ENCODE measurements around the gene HRAS. TPM values are rescaled to one million over a fixed set of nuclear protein-coding genes. Genes with fewer than 3 reads are reported as not detected.
A peak's percentile ranks its signal among the peaks of the same experiment; 100 is the strongest.

The HRAS gene
- total and polyA plus RNA-seq, 2 of the 8 experiments (the other 6 are each of a cell fraction or from before 2014, with no cell fraction given): 44.3 to 54.7 TPM

DNA sequence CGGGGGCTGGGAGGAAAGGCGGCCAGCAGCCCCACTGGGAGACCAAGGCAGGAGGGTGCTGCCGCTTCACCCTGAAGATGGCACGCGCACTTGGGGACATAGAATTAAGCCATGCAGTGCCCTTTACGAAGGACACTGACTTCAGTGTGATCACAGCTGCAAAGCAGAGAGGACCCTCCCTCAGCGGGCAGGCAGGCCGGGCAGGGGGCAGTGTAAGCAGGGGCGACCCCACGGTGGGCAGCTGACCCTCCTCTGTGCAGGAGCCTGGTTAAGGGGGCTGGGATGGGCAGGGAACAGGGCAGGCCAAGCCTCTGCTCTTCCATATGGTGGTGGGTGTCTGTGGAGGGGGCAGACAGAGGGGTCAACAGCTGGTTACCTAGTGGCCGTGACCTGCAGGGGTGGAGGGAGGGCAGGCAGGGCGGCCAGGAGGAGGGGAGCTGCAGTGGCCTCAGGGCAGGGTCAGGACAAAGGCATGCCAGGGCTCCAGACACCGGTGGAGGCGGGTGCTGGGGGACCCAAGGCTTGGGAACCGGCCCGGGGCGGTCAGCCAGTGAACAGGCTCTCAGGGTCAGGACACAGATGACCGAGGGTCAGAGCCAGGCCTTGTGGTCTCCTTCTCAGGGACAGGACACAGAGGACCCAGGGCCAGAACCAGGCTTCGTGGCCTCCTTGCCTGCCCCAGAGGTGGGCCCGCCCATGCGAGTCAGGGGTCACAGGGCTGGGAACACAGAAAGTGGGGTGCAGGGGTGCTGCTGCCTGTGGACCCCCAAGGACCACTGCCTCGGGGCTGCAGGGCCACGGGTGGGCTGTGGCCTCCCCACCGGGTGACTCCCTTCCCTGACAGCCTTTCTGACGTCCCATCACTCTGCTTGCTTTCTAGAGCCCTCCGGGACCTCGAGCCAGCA, 18.0 kb upstream of the HRAS start:
- Histone ChIP-seq H3K4me3 (ENCODE audit: extremely low read depth in 1 of 4, insufficient read depth in 2 of 4, low read depth in 3 of 4, low read length in 4 of 4) (no peak overlapping the region), H3K4ac (replicated peaks; ENCODE audit: insufficient read length, low read depth, low read length) (no peak overlapping the region), H3K9me3 (ENCODE audit: insufficient read depth in 2 of 2, low read depth in 1 of 2, low read length in 1 of 2) (no peaks in the 10 kb centered on the region), H3K36me3 (ENCODE audit: control insufficient read depth in 2 of 4, insufficient read depth in 4 of 4, low read length in 3 of 4) (no peaks in the 10 kb centered on the region), H3K4me2 (ENCODE audit: insufficient read depth in 1 of 2, low read depth in 2 of 2, low read length in 2 of 2) (no peak overlapping the region), H3K27ac (ENCODE audit: low read depth, low read length) (no peak overlapping the region), H2BK20ac (ENCODE audit: low read length) (no peak overlapping the region), H2BK12ac (ENCODE audit: low read depth, low read length) (peak overlapping the region; percentile 17; the same call in 1 of the 2 replicates), H3K27me3 (replicated peaks in 1 of 4; ENCODE audit: control insufficient read depth in 3 of 4, extremely low read depth in 1 of 4, insufficient read depth in 3 of 4, low read length in 3 of 4) (peaks cover 13 to 29% (median 25%) of the 10 kb centered on the region in 4 experiments), H3K23ac (ENCODE audit: insufficient read length) (no peak overlapping the region), H3K79me2 (ENCODE audit: control insufficient read depth in 1 of 2, insufficient read depth in 2 of 2, low read length in 2 of 2) (no peaks in the 10 kb centered on the region), H3K9ac (replicated peaks in 1 of 4; ENCODE audit: extremely low read depth in 1 of 4, low read depth in 3 of 4, low read length in 3 of 4) (no peak overlapping the region), H3K14ac (ENCODE audit: insufficient read length) (no peak overlapping the region), H4K5ac (ENCODE audit: insufficient read length, low read depth, low read length) (no peak overlapping the region), H2BK120ac (replicated peaks; ENCODE audit: low read depth, low read length) (no peak overlapping the region), H3K18ac (ENCODE audit: extremely low read depth, low read length) (no peak overlapping the region), H3K79me1 (ENCODE audit: low read depth, low read length) (no peaks in the 10 kb centered on the region), H3K23me2 (ENCODE audit: low read depth, low read length) (peaks cover 8% of the 10 kb centered on the region; the same call in 1 of the 2 replicates), H2AFZ (ENCODE audit: low read length) (no peak overlapping the region), H4K8ac (ENCODE audit: extremely low read depth, insufficient read depth, low read length) (peak overlapping the region; percentile 57; the same call in 1 of the 2 replicates), H2BK5ac (ENCODE audit: low read depth, low read length) (no peak overlapping the region), H2AK5ac (ENCODE audit: low read depth, low read length) (no peak overlapping the region), H3K4me1 (replicated peaks in 1 of 4; ENCODE audit: control insufficient read depth in 3 of 4, insufficient read depth in 4 of 4, low read length in 3 of 4) (peaks cover 0 to 21% (median 5%) of the 10 kb centered on the region in 4 experiments; a peak in 4 of 7 replicates), H4K91ac (replicated peaks; ENCODE audit: insufficient read length, low read length) (no peak overlapping the region), H2BK15ac (ENCODE audit: low read length) (0 out of 2 replicates have a peak overlapping the region, but pooled peaks have one; percentile 61), H4K20me1 (replicated peaks in 1 of 2; ENCODE audit: control insufficient read depth in 1 of 2, insufficient read depth in 2 of 2, low read length in 2 of 2) (no peaks in the 10 kb centered on the region), H3K56ac (replicated peaks; ENCODE audit: insufficient read length, low read depth, low read length) (no peak overlapping the region)
- 84% methylated on average over 21 of the region's 27 CpGs; no CpG with 5 or more reads in 1 of the 2 experiments for WGBS, 2 experiments (ENCODE audit: extremely low coverage in 1 of 2, insufficient coverage in 1 of 2, insufficient read length in 1 of 2, insufficient replicate concordance in 2 of 2, low coverage in 1 of 2, low lambda C conversion rate in 2 of 2, missing lambda C conversion rate in 1 of 2)
- CTCF ChIA-PET (ENCODE audit: partially characterized antibody): interaction anchor here (1.5 to 2.5 kb wide), 5 partner anchors 15 to 85 kb away, joined by 4 to 10 read pairs (median 4); no protein-coding TSS in a partner anchor
- TF ChIP-seq SRF (IDR thresholded peaks at IDR 0.05; ENCODE audit: low read depth, low read length): no peak
- DNase-seq (ENCODE audit: low read depth in 1 of 2, low spot score in 2 of 2): no peak
- POLR2A ChIA-PET (ENCODE audit: partially characterized antibody): interaction anchor here (0.8 to 1.7 kb wide), 3 partner anchors 88 to 256 kb away, joined by 3 read pairs; no protein-coding TSS in a partner anchor
- no peak for FAIRE-seq

All from H1 (cell line).